Mammary epithelial cell (primary cell): ENCODE data around the gene PCSK6.

ENCODE experiments used
- CTCF ChIP-seq, 2 donors: IDR thresholded peaks in 1 of 2; conservative IDR thresholded peaks in 1 of 2; 2 replicates each; pipeline ENCODE4 v1.5.1; 2011 to 2012; ENCODE audit warnings: inconsistent platforms in 2 of 2, low read length in 2 of 2, mild to moderate bottlenecking in 2 of 2, control low read depth in 1 of 2, low read depth in 1 of 2; ENCODE audit not compliant: insufficient read depth in 1 of 2; ENCODE audit errors: extremely low read depth in 1 of 2
- EZH2 ChIP-seq: IDR thresholded peaks from 2 replicates; pipeline ENCODE4 v1.6.1; 2012; ENCODE audit warnings: low read length, inconsistent platforms, borderline replicate concordance

GRCh38 chr15:101373577-101373976 lies 115.9 kb downstream of the PCSK6 start:
- TF ChIP-seq CTCF (conservative IDR thresholded peaks at IDR 0.05 in 1 of 2, IDR thresholded peaks at IDR 0.05 in 1 of 2; ENCODE audit: extremely low read depth in 1 of 2, insufficient read depth in 1 of 2, low read depth in 1 of 2, low read length in 2 of 2) (no peak), EZH2 (no peak)
